ENCODE results near the gene MAZ.

DNA sequence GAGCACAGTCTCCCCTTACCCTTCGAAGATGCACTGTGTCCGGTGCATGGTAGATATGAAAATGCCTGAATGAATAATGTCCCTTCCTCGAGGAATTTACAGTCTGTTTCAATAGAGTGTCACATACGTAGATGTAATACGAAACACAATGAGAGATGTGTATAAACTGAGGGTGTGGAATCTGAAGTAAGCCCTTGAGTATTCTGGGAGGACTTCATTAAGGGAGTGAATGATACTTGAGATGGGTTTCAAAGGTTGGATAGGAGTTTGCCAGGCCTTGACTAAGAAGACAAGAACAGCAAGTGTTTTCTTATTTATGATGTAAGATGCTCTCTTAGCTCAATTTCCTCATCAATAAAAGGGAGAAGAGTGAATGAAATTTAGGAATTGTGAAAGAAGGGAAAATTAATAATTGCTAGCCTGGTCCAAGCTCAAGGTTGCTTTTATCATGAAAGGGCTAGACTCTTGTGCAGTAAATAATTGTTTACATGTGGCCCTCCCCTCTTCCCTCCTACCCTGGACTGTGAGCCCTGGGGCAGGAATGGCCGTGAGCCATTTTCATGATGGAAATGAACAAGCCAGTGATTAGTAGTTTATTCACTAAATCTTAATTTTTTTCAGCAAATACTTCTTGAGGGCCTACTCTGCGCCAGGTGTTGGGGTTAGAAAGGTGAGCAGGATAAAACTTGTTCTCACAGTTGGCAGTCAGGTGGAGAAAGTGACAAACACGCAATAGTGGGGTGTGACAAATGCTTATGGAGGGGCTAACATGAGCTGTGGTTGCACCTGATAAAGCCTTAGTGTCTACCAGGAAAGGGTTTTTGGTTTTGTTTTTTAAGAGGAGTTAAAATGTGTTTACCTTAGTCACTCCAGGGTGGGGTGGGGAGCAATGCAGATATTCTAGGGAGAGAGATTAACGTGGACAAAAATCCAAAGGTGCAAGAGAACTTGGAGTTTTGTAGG lies 14.2 kb upstream of the MAZ start:
- TF ChIP-seq CSDC2 (CRISPR knock-in tag; IDR thresholded peaks at IDR 0.05) = no peak
- TF ChIP-seq ZFP30 (CRISPR knock-in tag; IDR thresholded peaks at IDR 0.05) = no peak
